Muscle of leg (tissue), 11 donors: ENCODE data around the gene SCGB1A1. TPM values are rescaled to one million over a fixed set of nuclear protein-coding genes. Genes with fewer than 3 reads are reported as not detected.

Experiments used
- DNase-seq: peaks from one replicate; pipeline ENCODE4 v3.0.0; 2013
- H3K27ac ChIP-seq: one replicate; pipeline ENCODE4 v1.5.1; 2013; ENCODE audit warnings: mild to moderate bottlenecking, low read length, control low read depth
- H3K27me3 ChIP-seq: one replicate; pipeline ENCODE4 v1.6.1; 2013; ENCODE audit warnings: low read length; ENCODE audit not compliant: control insufficient read depth, insufficient read depth
- H3K36me3 ChIP-seq: one replicate; pipeline ENCODE4 v1.6.1; 2013; ENCODE audit warnings: low read length; ENCODE audit not compliant: control insufficient read depth, insufficient read depth
- H3K4me1 ChIP-seq: one replicate; pipeline ENCODE4 v1.6.1; 2013; ENCODE audit warnings: low read length; ENCODE audit not compliant: control insufficient read depth, insufficient read depth
- H3K4me3 ChIP-seq: one replicate; pipeline ENCODE4 v1.5.1; 2013; ENCODE audit warnings: low read length, control low read depth
- H3K9me3 ChIP-seq: replicated peaks from 2 replicates; pipeline ENCODE4 v1.6.1; 2013; ENCODE audit warnings: low read depth, low read length; ENCODE audit not compliant: control insufficient read depth
- WGBS: methylation state at CpG from one replicate; pipeline ENCODE4 v1.1.5; 2013; ENCODE audit warnings: missing lambda C conversion rate; ENCODE audit not compliant: insufficient coverage; 5-methylcytosine and 5-hydroxymethylcytosine counted together
- polyA plus RNA-seq, 8 donors: library from polyadenylated mRNA; unstranded; fragments of 120-200 nt; gene quantifications; one replicate each; pipeline versions ENCODE4 v1.2.1 to v1.2.3, GENCODE V29; 2013; ENCODE audit warnings: inconsistent platforms in 1 of 8, low replicate concordance in 1 of 8; ENCODE audit not compliant: insufficient read length in 8 of 8, insufficient read depth in 1 of 8
- total RNA-seq: library from RNA; stranded (reverse); fragments of 120-200 nt; gene quantifications from one replicate; pipeline ENCODE4 v1.2.4, GENCODE V29; 2013

Gene SCGB1A1
- total and polyA plus RNA-seq, 9 donors, result 1.7 TPM; not detected in 8

DNA sequence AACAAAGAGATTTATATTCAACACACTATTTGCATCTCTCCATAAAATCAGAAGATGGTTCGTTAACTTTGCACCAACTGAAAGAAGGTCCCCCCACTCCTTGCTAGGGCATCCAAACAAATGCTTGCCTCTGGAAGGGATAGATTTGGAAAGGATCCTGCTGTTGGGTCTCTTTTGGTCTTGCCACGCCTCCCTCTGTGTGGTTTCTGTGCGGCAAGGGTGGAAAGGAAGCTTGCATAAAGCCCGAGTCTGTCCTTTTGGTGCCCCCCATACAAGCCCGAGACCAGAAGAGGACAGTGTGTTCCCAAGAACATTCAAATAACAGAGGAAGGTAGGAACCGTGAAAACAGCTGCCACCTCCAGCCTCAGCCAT lies 15.1 kb downstream of the SCGB1A1 start:
- H3K9me3 ChIP-seq, result peaks cover 3% of the 10 kb centered on the region
- H3K36me3 ChIP-seq, result no peaks in the 10 kb centered on the region
- no peak overlapping the region for H3K4me3 ChIP-seq
- peak overlapping the region; percentile 29 for H3K27ac ChIP-seq
- H3K27me3 ChIP-seq, result no peaks in the 10 kb centered on the region
- DNase-seq, result no peak
- WGBS, result 78% methylated on average over 2 of the region's 6 CpGs
- H3K4me1 ChIP-seq, result peaks cover 18% of the 10 kb centered on the region

DNA sequence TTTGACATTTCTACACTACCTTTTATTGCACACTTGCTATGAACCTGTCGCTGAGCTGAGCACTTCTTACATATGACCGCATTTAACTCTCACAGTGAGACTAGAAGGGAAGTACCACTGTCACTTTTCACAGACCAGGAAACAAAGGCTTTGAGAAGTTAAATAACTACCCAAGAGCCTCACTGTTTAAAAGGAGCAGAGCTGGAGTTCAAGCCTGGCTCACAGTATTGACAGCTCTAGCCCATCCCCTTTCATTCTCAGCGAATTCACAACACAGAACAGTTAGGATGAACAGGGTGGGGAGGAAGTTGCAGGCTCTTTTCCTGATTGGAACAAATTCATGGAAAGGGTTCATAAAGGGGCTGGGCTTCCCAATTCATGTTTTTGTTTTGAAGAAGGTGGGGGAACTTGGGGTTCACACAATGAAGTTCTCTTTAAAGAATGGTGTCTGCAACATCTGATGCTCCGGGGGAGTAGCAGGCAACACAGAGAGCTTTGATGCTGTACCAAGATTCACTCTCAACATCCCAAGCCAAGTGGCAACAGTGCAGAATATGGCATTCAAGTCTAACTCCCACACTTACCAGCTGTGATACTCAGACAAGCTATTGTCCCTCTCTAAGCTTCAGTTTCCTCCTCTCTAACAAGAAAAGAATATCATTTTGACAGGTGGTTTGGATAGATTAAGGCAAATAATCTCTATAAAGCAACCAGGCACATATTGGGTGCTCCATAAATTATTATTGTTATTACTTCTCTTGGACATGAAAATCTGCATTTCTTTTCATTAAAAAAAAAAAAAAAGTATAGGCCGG lies 17.2 kb downstream of the SCGB1A1 start:
- peaks cover 19% of the 10 kb centered on the region for H3K4me1 ChIP-seq
- no peak overlapping the region for H3K4me3 ChIP-seq
- H3K36me3 ChIP-seq, result no peaks in the 10 kb centered on the region
- no peaks in the 10 kb centered on the region for H3K9me3 ChIP-seq
- no peaks in the 10 kb centered on the region for H3K27me3 ChIP-seq
- WGBS, result 48% methylated on average over 3 of the region's 5 CpGs
- peak; percentile 55 for DNase-seq
- peak overlapping the region; percentile 35 for H3K27ac ChIP-seq

DNA sequence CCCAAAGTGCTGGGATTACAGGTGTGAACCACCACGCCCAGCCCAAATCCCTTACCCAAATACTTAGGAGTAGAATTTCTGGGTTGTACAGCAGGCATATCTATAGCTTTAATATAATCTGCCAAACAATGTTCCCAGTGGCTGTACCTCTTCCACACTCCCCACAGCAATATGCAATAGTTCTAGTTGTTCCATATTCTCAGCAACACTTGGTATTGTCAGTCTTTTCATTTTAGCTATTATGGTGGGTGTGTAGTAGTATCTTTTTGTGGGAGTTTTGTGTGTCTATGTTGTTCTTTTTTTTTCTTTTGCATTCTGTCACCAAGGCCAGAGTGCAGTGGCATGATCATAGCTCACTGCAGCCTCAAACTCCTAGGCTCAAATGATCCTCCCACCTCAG lies 18.8 kb downstream of the SCGB1A1 start:
- no CpG with 5 or more reads among the region's 1 CpG for WGBS
- Histone ChIP-seq H3K27me3 (no peaks in the 10 kb centered on the region), H3K27ac (no peak overlapping the region), H3K36me3 (no peaks in the 10 kb centered on the region), H3K4me3 (no peak overlapping the region), H3K9me3 (no peaks in the 10 kb centered on the region), H3K4me1 (peaks cover 18% of the 10 kb centered on the region)
- no peak for DNase-seq

DNA sequence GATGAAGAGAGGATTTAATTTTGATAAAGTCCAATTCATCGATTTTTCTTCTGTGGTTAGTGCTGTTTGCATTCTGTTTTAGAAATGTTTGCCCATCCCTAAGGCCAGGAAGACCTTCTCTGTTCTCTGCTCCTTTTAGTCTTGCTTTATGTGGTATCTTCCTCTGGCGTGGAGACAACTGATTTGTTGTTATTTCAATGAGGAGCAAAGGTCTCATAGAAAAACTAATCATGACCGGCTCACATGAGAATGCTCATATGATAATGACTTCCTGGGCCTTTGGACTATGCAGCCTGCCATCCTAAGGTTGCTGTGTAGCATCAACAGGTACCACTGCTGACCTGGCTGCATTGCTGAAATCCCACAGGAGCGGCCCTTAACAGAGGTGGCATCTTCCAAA lies 19.8 kb downstream of the SCGB1A1 start:
- Histone ChIP-seq H3K9me3 (no peaks in the 10 kb centered on the region), H3K4me1 (peaks cover 22% of the 10 kb centered on the region), H3K27me3 (no peaks in the 10 kb centered on the region), H3K27ac (no peak overlapping the region), H3K36me3 (no peaks in the 10 kb centered on the region), H3K4me3 (no peak overlapping the region)
- DNase-seq, result no peak
- 83% methylated on average over 3 of the region's 4 CpGs for WGBS

DNA sequence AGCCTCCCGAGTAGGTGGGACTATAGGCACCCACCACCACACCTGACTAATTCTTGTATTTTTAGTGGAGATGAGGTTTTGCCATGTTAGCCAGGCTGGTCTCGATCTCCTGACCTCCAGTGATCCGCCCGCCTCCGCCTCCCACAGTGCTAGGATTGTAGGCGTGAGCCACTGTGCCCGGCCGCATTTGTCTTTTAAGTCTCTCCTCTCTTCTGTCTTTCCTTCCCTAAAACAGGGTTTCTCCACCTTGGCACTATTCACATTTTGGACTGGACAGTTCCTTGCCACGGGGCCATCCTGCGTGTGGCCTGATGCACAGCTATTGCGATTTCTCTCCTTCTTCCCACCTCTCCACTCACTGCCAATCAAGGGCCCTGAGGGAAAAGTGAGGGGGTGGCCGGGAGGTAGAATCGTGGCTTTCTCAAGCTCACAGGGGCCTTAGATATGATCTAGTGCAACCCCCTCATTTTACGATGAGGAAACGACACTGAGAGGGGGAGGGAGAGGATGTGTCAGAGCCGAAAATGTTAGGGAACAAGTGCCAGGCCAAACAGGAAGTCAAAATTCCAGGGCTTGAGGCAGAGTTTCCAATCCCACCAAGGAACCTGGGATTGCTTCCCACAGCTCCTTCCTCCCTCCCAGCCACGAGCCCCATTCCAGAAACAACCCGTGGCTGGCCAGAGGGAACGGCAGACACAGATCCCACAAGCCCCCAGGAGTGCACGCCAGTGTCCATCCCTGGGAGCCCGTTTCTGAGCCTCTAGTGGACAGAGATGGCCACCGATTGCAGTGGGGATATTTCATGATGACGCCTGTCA lies 21.2 kb downstream of the SCGB1A1 start:
- peak; percentile 94 for DNase-seq
- no peak overlapping the region for H3K4me3 ChIP-seq
- WGBS, result 36% methylated on average over 14 of the region's 23 CpGs
- peak overlapping the region; percentile 42 for H3K27ac ChIP-seq
- H3K4me1 ChIP-seq, result peaks cover 33% of the 10 kb centered on the region
- no peaks in the 10 kb centered on the region for H3K27me3 ChIP-seq
- no peaks in the 10 kb centered on the region for H3K9me3 ChIP-seq
- H3K36me3 ChIP-seq, result no peaks in the 10 kb centered on the region

DNA sequence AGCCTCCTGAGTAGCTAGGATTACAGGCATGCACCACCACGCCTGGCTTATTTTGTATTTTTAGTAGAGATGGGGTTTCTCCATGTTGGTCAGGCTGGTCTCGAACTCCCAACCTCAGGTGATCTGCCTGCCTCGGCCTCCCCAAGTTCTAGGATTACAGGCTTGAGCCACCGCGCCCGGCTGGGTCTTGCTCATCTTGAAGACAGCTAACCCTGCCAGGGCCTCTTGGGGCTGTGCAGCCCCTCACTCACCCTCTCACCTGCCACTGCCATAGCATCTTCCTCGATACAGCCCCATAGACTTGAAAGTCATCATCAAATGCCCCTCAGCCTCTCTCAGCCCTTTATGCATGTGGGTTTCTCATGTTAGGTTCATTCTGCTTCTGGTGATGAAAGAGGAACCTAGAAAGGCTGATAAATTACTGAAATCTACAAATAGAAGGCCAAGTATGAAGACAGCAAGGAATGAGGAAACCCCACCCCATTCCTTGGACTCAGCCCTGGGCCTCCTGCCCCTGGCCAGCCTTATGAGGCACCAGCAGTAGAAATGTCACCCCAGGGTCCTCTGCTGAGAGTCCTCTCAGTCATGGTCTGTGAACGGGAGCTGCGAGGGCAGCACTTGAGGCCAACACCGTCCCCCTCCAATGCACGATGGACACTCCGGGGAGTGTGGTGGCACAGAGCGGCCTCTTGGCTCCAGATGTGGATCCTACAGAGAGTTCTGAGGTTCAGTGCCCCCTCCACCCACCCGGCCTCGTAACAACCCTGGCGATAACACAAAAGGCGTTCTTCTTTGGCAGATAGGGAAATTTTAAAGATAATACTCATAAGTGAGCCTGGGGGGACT lies 24.8 kb downstream of the SCGB1A1 start:
- 63% methylated on average over 10 of the region's 17 CpGs for WGBS
- peak; percentile 81 for DNase-seq
- no peaks in the 10 kb centered on the region for H3K9me3 ChIP-seq
- peak overlapping the region; percentile 93 for H3K27ac ChIP-seq
- no peaks in the 10 kb centered on the region for H3K36me3 ChIP-seq
- no peaks in the 10 kb centered on the region for H3K27me3 ChIP-seq
- peak overlapping the region; percentile 30 for H3K4me3 ChIP-seq
- peaks cover 40% of the 10 kb centered on the region for H3K4me1 ChIP-seq

DNA sequence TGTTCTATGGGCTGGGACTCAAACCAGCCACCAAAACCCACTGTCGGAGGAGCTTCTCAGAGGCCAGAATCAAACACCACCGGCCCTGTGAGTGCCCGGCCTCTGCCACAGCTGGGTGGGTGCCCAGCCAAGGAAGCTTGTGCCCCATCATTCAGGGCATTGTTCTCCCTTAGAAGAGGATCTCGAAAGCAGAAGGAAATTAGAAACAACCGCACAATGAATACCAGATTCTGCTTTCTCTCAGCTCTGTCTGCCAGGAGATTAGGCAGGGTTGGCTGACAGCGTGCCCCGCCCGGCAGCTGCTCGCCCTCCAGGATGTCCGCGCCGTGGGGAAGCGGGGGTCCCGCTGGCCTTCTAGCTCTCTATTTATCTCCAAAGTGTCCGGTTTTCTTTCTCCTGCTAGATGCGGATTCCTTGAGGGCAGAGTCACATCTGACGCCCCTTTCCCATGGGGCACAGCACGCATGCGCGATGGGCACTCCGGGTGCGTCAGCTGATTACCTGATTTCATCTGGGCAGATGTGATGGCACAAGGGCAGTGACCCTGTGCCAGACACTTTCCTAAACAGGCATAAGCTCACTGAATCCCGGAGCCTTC lies 25.5 kb downstream of the SCGB1A1 start:
- 8% methylated on average over 17 of the region's 23 CpGs for WGBS
- Histone ChIP-seq H3K27ac (peak overlapping the region; percentile 93), H3K27me3 (no peaks in the 10 kb centered on the region), H3K9me3 (no peaks in the 10 kb centered on the region), H3K4me1 (peaks cover 40% of the 10 kb centered on the region), H3K36me3 (no peaks in the 10 kb centered on the region), H3K4me3 (peak overlapping the region; percentile 30)
- DNase-seq, result peak; percentile 90

DNA sequence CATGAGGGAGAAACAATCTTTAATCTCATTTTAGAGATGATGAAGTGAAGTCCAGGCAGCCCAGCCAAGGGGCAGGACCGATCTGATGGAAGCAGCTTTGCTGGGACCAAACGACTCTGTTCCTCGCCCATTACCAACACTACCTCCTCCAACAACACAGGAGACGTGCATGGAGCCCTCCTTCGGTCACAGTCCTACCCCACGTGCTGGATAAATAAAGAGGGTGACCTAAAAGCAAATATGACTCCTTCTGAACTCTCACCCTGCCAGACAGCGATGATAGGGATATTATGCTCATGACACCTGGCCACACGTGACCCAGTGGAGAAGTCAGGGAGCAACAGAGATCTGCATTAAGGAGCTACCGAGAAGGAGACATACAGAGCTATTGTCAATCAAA lies 26.0 kb downstream of the SCGB1A1 start:
- H3K27me3 ChIP-seq, result no peaks in the 10 kb centered on the region
- WGBS, result no CpG with 5 or more reads among the region's 9 CpGs
- H3K27ac ChIP-seq, result peak overlapping the region; percentile 93
- H3K36me3 ChIP-seq, result no peaks in the 10 kb centered on the region
- no peaks in the 10 kb centered on the region for H3K9me3 ChIP-seq
- no peak for DNase-seq
- peak overlapping the region; percentile 30 for H3K4me3 ChIP-seq
- peaks cover 38% of the 10 kb centered on the region for H3K4me1 ChIP-seq

DNA sequence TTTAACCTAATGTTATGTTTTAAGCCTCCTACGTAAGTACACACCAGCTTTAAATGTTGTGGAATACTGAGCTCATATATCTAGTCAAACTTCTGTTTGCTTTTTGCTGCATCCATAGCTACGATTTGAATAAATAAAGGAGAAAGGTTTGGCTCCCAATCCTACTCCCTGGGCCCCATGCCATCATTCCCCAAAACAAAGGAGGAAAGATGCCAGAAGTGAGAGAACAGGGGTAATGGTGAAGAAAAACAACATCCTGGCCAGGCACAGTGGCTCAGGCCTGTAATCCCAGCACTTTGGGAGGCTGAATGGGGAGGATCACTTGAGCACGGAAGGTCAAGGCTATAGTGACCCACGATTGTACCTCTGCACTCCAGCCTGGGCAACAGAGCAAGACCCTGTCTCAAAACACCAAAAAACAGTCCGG lies 26.5 kb downstream of the SCGB1A1 start:
- no peaks in the 10 kb centered on the region for H3K9me3 ChIP-seq
- peak; percentile 96 for DNase-seq
- H3K27ac ChIP-seq, result peak overlapping the region; percentile 93
- H3K4me1 ChIP-seq, result peaks cover 35% of the 10 kb centered on the region
- no peaks in the 10 kb centered on the region for H3K27me3 ChIP-seq
- no peaks in the 10 kb centered on the region for H3K36me3 ChIP-seq
- WGBS, result 20% methylated on average over 1 of the region's 5 CpGs
- H3K4me3 ChIP-seq, result no peak overlapping the region
